ENCODE data around the gene KRTAP3-3. TPM values are rescaled to one million over a fixed set of nuclear protein-coding genes. Genes with fewer than 3 reads are reported as not detected.

The KRTAP3-3 gene
- total and polyA plus RNA-seq, 2 of the 4 experiments (the other 2 are of a cell fraction) = not detected

DNA sequence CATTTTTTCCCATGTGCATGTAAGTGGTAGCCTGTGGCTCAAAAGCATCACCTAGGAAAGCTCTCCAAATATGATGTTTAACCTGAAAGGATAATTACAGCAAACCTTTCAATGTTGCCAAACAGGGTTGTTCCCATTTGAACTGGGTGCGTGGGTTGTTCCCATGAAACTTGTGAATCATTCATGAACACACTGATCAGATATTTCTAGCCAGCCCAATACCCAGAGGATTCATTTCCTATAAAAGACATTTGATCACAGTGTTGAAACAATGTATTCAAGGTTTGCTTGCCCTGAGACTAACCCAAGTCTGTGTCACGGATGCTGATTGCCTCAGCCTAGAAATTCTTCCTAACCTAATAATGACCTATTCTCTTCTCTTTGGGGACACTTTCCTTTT is 40.1 kb downstream of the KRTAP3-3 start:
- peak overlapping the region; percentile 41; the same call in 1 of the 2 replicates for H3K4ac ChIP-seq (ENCODE audit: low read depth, low read length)
- H3K9ac ChIP-seq (ENCODE audit: low read depth, low read length) = no peak overlapping the region
- no peak overlapping the region for H4K91ac ChIP-seq (ENCODE audit: insufficient read depth, low read depth, low read length)
- no peaks in the 10 kb centered on the region for H3K27me3 ChIP-seq (ENCODE audit: control insufficient read depth, insufficient read depth, low read length)
- BruUV-seq (replicated peaks) = no TSS peak
- no peaks in the 10 kb centered on the region for H3K36me3 ChIP-seq (ENCODE audit: control insufficient read depth, insufficient read depth, low read length)
- H3K4me2 ChIP-seq (ENCODE audit: low read depth, low read length) = no peak overlapping the region
- no peak overlapping the region for H2AFZ ChIP-seq (replicated peaks; ENCODE audit: low read length, poor library complexity)
- H3K4me3 ChIP-seq (ENCODE audit: insufficient read depth, low read depth, low read length) = no peak overlapping the region
- peak overlapping the region; percentile 41; the same call in 1 of the 2 replicates for H3K23ac ChIP-seq (ENCODE audit: low read depth, low read length)
- peak overlapping the region; percentile 10; the same call in 2 of the 3 replicates for H2BK15ac ChIP-seq (ENCODE audit: low read depth, low read length)
- H2AK9ac ChIP-seq (replicated peaks; ENCODE audit: low read depth, low read length, poor library complexity) = no peak overlapping the region
- CTCF ChIA-PET = no interaction called here
- H2AK5ac ChIP-seq (ENCODE audit: low read depth, low read length) = peak overlapping the region; percentile 47; the same call in 1 of the 2 replicates
- peak overlapping the region; percentile 94 for H2BK5ac ChIP-seq (ENCODE audit: low read depth, low read length, poor library complexity, severe bottlenecking)
- ATAC-seq (ENCODE audit: low read depth) (no peak), DNase-seq (peak; percentile 94)
- peak overlapping the region; percentile 78 for H2BK20ac ChIP-seq (ENCODE audit: low read depth, low read length)
- H3K9me3 ChIP-seq (ENCODE audit: control insufficient read depth, insufficient read depth, low read length) = no peaks in the 10 kb centered on the region
- H3K14ac ChIP-seq (replicated peaks; ENCODE audit: low read depth, low read length) = no peak overlapping the region
- TF ChIP-seq MAFK (IDR thresholded peaks at IDR 0.05; ENCODE audit: low read depth, low read length) (no peak), FOS (IDR thresholded peaks at IDR 0.05; ENCODE audit: low read depth, low read length) (peak; percentile 51; the same call in 1 of the 2 replicates)
- dilution Hi-C loops (cut with HindIII; ENCODE audit: low sequenced_read_pairs, unreplicated experiment) = no loop called here
- H4K8ac ChIP-seq (ENCODE audit: low read depth in 2 of 2, low read length in 2 of 2) = peak overlapping the region in 1 of 2 experiments; percentile 64; a peak in 3 of 4 replicates
- peak overlapping the region; percentile 74; the same call in 1 of the 2 replicates for H3K18ac ChIP-seq (ENCODE audit: low read depth, low read length)
- H2BK120ac ChIP-seq (ENCODE audit: low read depth, low read length) = peak overlapping the region; percentile 92
- in situ Hi-C loops (cut with MboI; ENCODE audit: low sequenced_read_pairs) = no loop called here
- H3K9me1 ChIP-seq (ENCODE audit: insufficient read depth, low read length) = peaks cover 11% of the 10 kb centered on the region
- no CpG with 5 or more reads among the region's 2 CpGs for WGBS, 2 experiments (ENCODE audit: extremely low coverage in 2 of 2, insufficient read length in 1 of 2)
- H4K5ac ChIP-seq (ENCODE audit: low read depth, low read length) = peak overlapping the region; percentile 39; the same call in 1 of the 2 replicates
- no peak overlapping the region for H3K56ac ChIP-seq (ENCODE audit: extremely low read depth, insufficient read depth, low read length)
- intact Hi-C loops (cut with micrococcal nuclease) = no loop called here
- POLR2A ChIA-PET (ENCODE audit: unreplicated experiment) = no interaction called here
- no peaks in the 10 kb centered on the region for H4K20me1 ChIP-seq (ENCODE audit: insufficient read depth, low read length)
- H3K27ac ChIP-seq (ENCODE audit: insufficient read depth, low read length) = no peak overlapping the region
- H3K4me1 ChIP-seq (ENCODE audit: control insufficient read depth, insufficient read depth, low read length) = peaks cover 16% of the 10 kb centered on the region
- no peaks in the 10 kb centered on the region for H3K79me1 ChIP-seq (ENCODE audit: low read depth in 1 of 2, low read length in 2 of 2)
